CD4-positive, alpha-beta memory T cell (primary cell): ENCODE results near the gene ENAH. TPM values are rescaled to one million over a fixed set of nuclear protein-coding genes. Genes with fewer than 3 reads are reported as not detected.
"Not testable (repeated sequence)": the region's sequence is repeated elsewhere in the genome, so short reads cannot be mapped to it uniquely, and the experiment has no call there.

ENCODE experiments used
- CTCF ChIA-PET: fragments of 350-600 bp; sonication (Branson Sonifier 250); formaldehyde crosslinking; loops from one replicate; lab custom pipeline; 2021; ENCODE audit warnings: inconsistent platforms; ENCODE audit not compliant: partially characterized antibody; lab: Charles Lee
- POLR2A ChIA-PET: fragments of 350-600 bp; sonication (Branson Sonifier 250); formaldehyde crosslinking; loops from one replicate; lab custom pipeline; 2021; ENCODE audit not compliant: partially characterized antibody; lab: Charles Lee
- DNase-seq, 5 donors: peaks; one replicate each; pipeline versions ENCODE4 v3.0.0 to v3.0.0-alpha.2; 2020 to 2022; ENCODE audit warnings: mixed read lengths in 1 of 5
- H3K27ac ChIP-seq: one replicate; pipeline ENCODE4 v1.7.0; 2013; ENCODE audit warnings: low read depth, low read length
- H3K27me3 ChIP-seq: 2 replicates; pipeline ENCODE4 v1.7.0; 2013; ENCODE audit warnings: mild to moderate bottlenecking, low read length, moderate library complexity; ENCODE audit not compliant: insufficient read depth
- H3K36me3 ChIP-seq: 2 replicates; pipeline ENCODE4 v1.7.0; 2013; ENCODE audit warnings: mild to moderate bottlenecking, low read length, moderate library complexity; ENCODE audit not compliant: insufficient read depth
- H3K4me1 ChIP-seq: 2 replicates; pipeline ENCODE4 v1.7.0; 2013; ENCODE audit warnings: mild to moderate bottlenecking, low read length, moderate library complexity; ENCODE audit not compliant: insufficient read depth
- H3K4me3 ChIP-seq, 2 donors: one replicate each; pipeline ENCODE4 v1.7.0; 2013; ENCODE audit warnings: low read length in 2 of 2, mild to moderate bottlenecking in 1 of 2
- H3K9me3 ChIP-seq, 2 donors: one replicate each; pipeline ENCODE4 v1.7.0; 2013; ENCODE audit warnings: low read length in 2 of 2, control low read depth in 1 of 2; ENCODE audit not compliant: control insufficient read depth in 1 of 2
- H3K27ac Mint-ChIP-seq, 7 donors: one replicate each; pipeline ENCODE4 v1.8.0; 2020 to 2021; ENCODE audit warnings: mixed read lengths in 7 of 7, mild to moderate bottlenecking in 6 of 7, inconsistent platforms in 3 of 7, moderate library complexity in 3 of 7
- H3K27me3 Mint-ChIP-seq, 2 donors: one replicate each; pipeline ENCODE4 v1.8.0; 2020 to 2021; ENCODE audit warnings: mixed read lengths in 2 of 2
- H3K36me3 Mint-ChIP-seq, 2 donors: one replicate each; pipeline ENCODE4 v1.8.0; 2020 to 2021; ENCODE audit warnings: mixed read lengths in 2 of 2, inconsistent platforms in 1 of 2, mild to moderate bottlenecking in 1 of 2
- H3K4me1 Mint-ChIP-seq, 4 donors: one replicate each; pipeline ENCODE4 v1.8.0; 2020 to 2021; ENCODE audit warnings: mixed read lengths in 4 of 4, mild to moderate bottlenecking in 1 of 4
- H3K4me3 Mint-ChIP-seq, 8 donors: one replicate each; pipeline ENCODE4 v1.8.0; 2020 to 2021; ENCODE audit warnings: mixed read lengths in 8 of 8, mild to moderate bottlenecking in 7 of 8, moderate library complexity in 6 of 8, inconsistent platforms in 3 of 8
- H3K9me3 Mint-ChIP-seq, 8 donors: one replicate each; pipeline ENCODE4 v1.8.0; 2020 to 2021; ENCODE audit warnings: mixed read lengths in 8 of 8, mild to moderate bottlenecking in 5 of 8, inconsistent platforms in 3 of 8, moderate library complexity in 1 of 8
- intact Hi-C: fragments of 100-400 bp; cut with micrococcal nuclease; formaldehyde crosslinking; loops from one replicate; pipeline ENCODE4 v1.15.1; 2023
- polyA plus RNA-seq, 2 donors: library from polyadenylated mRNA; unstranded; fragments of 300-500 nt; fragmentation: Illumina TruSeq; gene quantifications; one replicate each; pipeline ENCODE4 v1.2.3, GENCODE V29; 2021
- total RNA-seq, 2 experiments: library from RNA; stranded (reverse); gene quantifications; one replicate each; pipeline ENCODE4 v1.2.3, GENCODE V29; 2021

Gene ENAH
- total and polyA plus RNA-seq, 4 experiments from 2014 or later: 0.26 TPM; not detected in 3

GRCh38 chr1:225642177-225642576 is 10.7 kb downstream of the ENAH start:
- Histone ChIP-seq H3K27me3 (peaks cover 8% of the 10 kb centered on the region), H3K4me3 (no peak overlapping the region), H3K36me3 (no peaks in the 10 kb centered on the region), H3K4me1 (no peaks in the 10 kb centered on the region), H3K27ac (no peak overlapping the region), H3K9me3 (no peaks in the 10 kb centered on the region)
- POLR2A ChIA-PET: no interaction called here
- H3K4me1 Mint-ChIP-seq: no peaks in the 10 kb centered on the region
- H3K27ac Mint-ChIP-seq: no peak overlapping the region
- peaks cover 11 to 14% of the 10 kb centered on the region in 2 donors for H3K27me3 Mint-ChIP-seq
- intact Hi-C loops: no loop called here
- H3K36me3 Mint-ChIP-seq: no peaks in the 10 kb centered on the region
- CTCF ChIA-PET: no interaction called here
- peaks cover 0 to 11% (median 3%) of the 10 kb centered on the region in 8 donors for H3K9me3 Mint-ChIP-seq
- no peak for DNase-seq
- no peak overlapping the region for H3K4me3 Mint-ChIP-seq

GRCh38 chr1:225638853-225639252 is 14.1 kb downstream of the ENAH start:
- Mint-ChIP-seq H3K4me1 (peaks cover 0 to 1% (median 0%) of the 10 kb centered on the region in 4 donors), H3K9me3 (peaks cover 0 to 11% (median 6%) of the 10 kb centered on the region in 8 donors), H3K36me3 (no peaks in the 10 kb centered on the region), H3K27ac (no peak overlapping the region), H3K4me3 (no peak overlapping the region), H3K27me3 (peaks cover 4 to 9% of the 10 kb centered on the region in 2 donors)
- no peaks in the 10 kb centered on the region for H3K9me3 ChIP-seq
- ChIA-PET CTCF (no interaction called here), POLR2A (interaction anchor here (1.0 kb wide), 1 partner anchor 19 kb away, joined by 3 read pairs; no protein-coding TSS in a partner anchor)
- H3K27me3 ChIP-seq: peaks cover 3% of the 10 kb centered on the region
- no peaks in the 10 kb centered on the region for H3K4me1 ChIP-seq
- no peak overlapping the region for H3K27ac ChIP-seq
- H3K4me3 ChIP-seq: no peak overlapping the region
- intact Hi-C loops: no loop called here
- no peaks in the 10 kb centered on the region for H3K36me3 ChIP-seq
- DNase-seq: no peak

- no peaks in the 10 kb centered on the region for H3K4me1 ChIP-seq
- intact Hi-C loops: no loop called here
- no peaks in the 10 kb centered on the region for H3K9me3 ChIP-seq
- Mint-ChIP-seq H3K27ac (no peak overlapping the region), H3K27me3 (peaks cover 4 to 6% of the 10 kb centered on the region in 2 donors), H3K9me3 (peaks cover 0 to 11% (median 6%) of the 10 kb centered on the region in 8 donors), H3K4me3 (no peak overlapping the region), H3K36me3 (no peaks in the 10 kb centered on the region), H3K4me1 (peaks cover 0 to 1% (median 0%) of the 10 kb centered on the region in 4 donors)
- no peaks in the 10 kb centered on the region for H3K27me3 ChIP-seq
- POLR2A ChIA-PET: interaction anchor here (1.0 kb wide), 1 partner anchor 18 kb away, joined by 3 read pairs; no protein-coding TSS in a partner anchor
- DNase-seq: no peak
- no peak overlapping the region for H3K4me3 ChIP-seq
- CTCF ChIA-PET: no interaction called here
- no peaks in the 10 kb centered on the region for H3K36me3 ChIP-seq
- H3K27ac ChIP-seq: no peak overlapping the region
Observed at GRCh38 chr1:225637651-225638199, 15.2 kb downstream of the ENAH start.

GRCh38 chr1:225636992-225637391 is 15.9 kb downstream of the ENAH start:
- H3K4me1 Mint-ChIP-seq, H3K27ac Mint-ChIP-seq, H3K4me1 ChIP-seq, intact Hi-C loops, CTCF ChIA-PET, H3K36me3 ChIP-seq, H3K36me3 Mint-ChIP-seq, POLR2A ChIA-PET, DNase-seq, H3K27me3 ChIP-seq, H3K27ac ChIP-seq, H3K4me3 Mint-ChIP-seq, H3K9me3 ChIP-seq, H3K27me3 Mint-ChIP-seq, H3K4me3 ChIP-seq: not testable (repeated sequence)
- peaks cover 0 to 11% (median 6%) of the 10 kb centered on the region in 8 donors for H3K9me3 Mint-ChIP-seq

GRCh38 chr1:225635649-225636048 is 17.3 kb downstream of the ENAH start:
- Mint-ChIP-seq H3K4me3 (no peak overlapping the region), H3K4me1 (peaks cover 0 to 1% (median 0%) of the 10 kb centered on the region in 4 donors), H3K36me3 (no peaks in the 10 kb centered on the region), H3K27ac (no peak overlapping the region), H3K27me3 (peaks cover 0 to 3% of the 10 kb centered on the region in 2 donors), H3K9me3 (peaks cover 0 to 11% (median 6%) of the 10 kb centered on the region in 8 donors)
- POLR2A ChIA-PET: no interaction called here
- no peaks in the 10 kb centered on the region for H3K4me1 ChIP-seq
- intact Hi-C loops: no loop called here
- H3K27ac ChIP-seq: no peak overlapping the region
- H3K4me3 ChIP-seq: no peak overlapping the region
- H3K36me3 ChIP-seq: no peaks in the 10 kb centered on the region
- H3K27me3 ChIP-seq: no peaks in the 10 kb centered on the region
- CTCF ChIA-PET: no interaction called here
- H3K9me3 ChIP-seq: no peaks in the 10 kb centered on the region
- DNase-seq: no peak

GRCh38 chr1:225632836-225633235 is 20.1 kb downstream of the ENAH start:
- CTCF ChIA-PET, H3K27me3 ChIP-seq, POLR2A ChIA-PET, H3K4me3 Mint-ChIP-seq, H3K4me1 ChIP-seq, intact Hi-C loops, H3K36me3 Mint-ChIP-seq, H3K36me3 ChIP-seq, H3K27ac Mint-ChIP-seq, H3K9me3 ChIP-seq, H3K27me3 Mint-ChIP-seq, H3K4me1 Mint-ChIP-seq, H3K27ac ChIP-seq, H3K9me3 Mint-ChIP-seq, H3K4me3 ChIP-seq, DNase-seq: not testable (repeated sequence)

GRCh38 chr1:225631021-225631663 is 21.8 kb downstream of the ENAH start:
- H3K4me3 ChIP-seq: no peak overlapping the region
- no peaks in the 10 kb centered on the region for H3K9me3 ChIP-seq
- no peaks in the 10 kb centered on the region for H3K36me3 Mint-ChIP-seq
- no peak overlapping the region for H3K27ac Mint-ChIP-seq
- H3K27me3 ChIP-seq: peaks cover 6% of the 10 kb centered on the region
- intact Hi-C loops: no loop called here
- H3K27me3 Mint-ChIP-seq: peaks cover 6 to 7% of the 10 kb centered on the region in 2 donors
- ChIA-PET CTCF (no interaction called here), POLR2A (no interaction called here)
- no peaks in the 10 kb centered on the region for H3K36me3 ChIP-seq
- no peak for DNase-seq
- H3K4me1 Mint-ChIP-seq: no peaks in the 10 kb centered on the region
- no peak overlapping the region for H3K4me3 Mint-ChIP-seq
- H3K27ac ChIP-seq: no peak overlapping the region
- no peaks in the 10 kb centered on the region for H3K9me3 Mint-ChIP-seq
- no peaks in the 10 kb centered on the region for H3K4me1 ChIP-seq
